OCI-LY7 (cell line): ENCODE measurements around the gene PTPRB. TPM values are rescaled to one million over a fixed set of nuclear protein-coding genes. Genes with fewer than 3 reads are reported as not detected.

Experiments
- BruUV-seq: library from RNA; stranded (reverse); fragments of 400-500 nt; replicated peaks from 2 replicates; lab custom pipeline; 2021; lab: Mats Ljungman, UMichigan
- CTCF ChIA-PET: fragments of 300-600 bp; sonication (Branson Sonifier 250); formaldehyde crosslinking; loops from one replicate; lab custom pipeline; 2022; ENCODE audit warnings: antibody characterized with exemption; ENCODE audit not compliant: unreplicated experiment; lab: Charles Lee
- POLR2A ChIA-PET: fragments of 300-600 bp; sonication (Branson Sonifier 250); formaldehyde crosslinking; loops from one replicate; lab custom pipeline; 2022; ENCODE audit warnings: antibody characterized with exemption; lab: Charles Lee
- DNase-seq: peaks from one replicate; pipeline ENCODE4 v3.0.0-alpha.2; 2015; ENCODE audit warnings: low spot score
- H2AFZ ChIP-seq: fragments of 200-600 bp; sonication (generic), shearing (Covaris generic); 2 replicates; pipeline ENCODE4 v1.6.1; 2014; ENCODE audit warnings: mild to moderate bottlenecking, antibody characterized with exemption, low read length, moderate library complexity
- H3K27ac ChIP-seq: fragments of 200-600 bp; sonication (generic); 2 replicates; pipeline ENCODE4 v1.5.1; 2014; ENCODE audit warnings: mixed run types, low read depth, mild to moderate bottlenecking, moderate library complexity, low read length, inconsistent platforms; ENCODE audit not compliant: poor library complexity, severe bottlenecking
- H3K36me3 ChIP-seq: fragments of 200-600 bp; sonication (generic); 2 replicates; pipeline ENCODE4 v1.6.1; 2014; ENCODE audit warnings: mild to moderate bottlenecking, antibody characterized with exemption, low read length, moderate library complexity, mixed read lengths; ENCODE audit not compliant: insufficient read depth
- H3K4me1 ChIP-seq: fragments of 200-600 bp; sonication (generic); 2 replicates; pipeline ENCODE4 v1.5.1; 2014; ENCODE audit warnings: mild to moderate bottlenecking, low read length; ENCODE audit not compliant: insufficient read depth, poor library complexity, severe bottlenecking
- H3K4me2 ChIP-seq: fragments of 200-600 bp; sonication (generic); 2 replicates; pipeline ENCODE4 v1.6.1; 2014; ENCODE audit warnings: mild to moderate bottlenecking, low read length
- H3K4me3 ChIP-seq: fragments of 200-600 bp; sonication (generic); 2 replicates; pipeline ENCODE4 v1.5.1; 2014; ENCODE audit warnings: mild to moderate bottlenecking, low read depth, low read length; ENCODE audit not compliant: poor library complexity, severe bottlenecking
- H3K79me2 ChIP-seq: fragments of 200-600 bp; sonication (generic); 2 replicates; pipeline ENCODE4 v1.6.1; 2016; ENCODE audit warnings: low read depth, mild to moderate bottlenecking, low read length, moderate library complexity, mixed read lengths; ENCODE audit not compliant: insufficient read depth
- H3K9me2 ChIP-seq: fragments of 200-600 bp; sonication (generic); 2 replicates; pipeline ENCODE4 v1.6.1; 2016; ENCODE audit warnings: mild to moderate bottlenecking, low read length, mixed read lengths; ENCODE audit not compliant: insufficient read depth
- H3K9me3 ChIP-seq: fragments of 200-600 bp; sonication (generic); 2 replicates; pipeline ENCODE4 v1.6.1; 2014; ENCODE audit warnings: mild to moderate bottlenecking, mixed run types, low read length, mixed read lengths
- H4K20me1 ChIP-seq: fragments of 200-600 bp; sonication (generic); 2 replicates; pipeline ENCODE4 v1.6.1; 2014; ENCODE audit warnings: mild to moderate bottlenecking, antibody characterized with exemption, low read length, moderate library complexity, mixed read lengths; ENCODE audit not compliant: insufficient read depth
- EZH2phosphoT487 ChIP-seq: fragments of 200-600 bp; sonication (generic); IDR thresholded peaks from 2 replicates; pipeline ENCODE4 v1.6.1; 2018; ENCODE audit warnings: low read depth, borderline replicate concordance, mild to moderate bottlenecking, mixed run types, antibody characterized with exemption, low read length, moderate library complexity, mixed read lengths
- intact Hi-C: fragments of 100-400 bp; cut with micrococcal nuclease; formaldehyde crosslinking; loops from one replicate; pipeline ENCODE4 v1.10.0; 2022; ENCODE audit not compliant: unreplicated experiment
- total RNA-seq, 2 experiments: library from RNA; depleted of rRNA in 1 of 2; stranded (reverse); fragments of >200 nt in 1 of 2; shearing (Covaris generic) in 1 of 2; gene quantifications; 2 replicates each; pipeline ENCODE4 v1.2.3, GENCODE V29; 2014 to 2022
- TF ChIP-seq, protein P1 (sequence below): fragments of 200-600 bp; sonication (generic); conservative IDR thresholded peaks from 2 replicates; pipeline ENCODE4 v1.5.1; 2014; ENCODE audit warnings: mild to moderate bottlenecking, antibody characterized with exemption, low read length, moderate library complexity, mixed read lengths

Gene PTPRB
- total RNA-seq, 2 experiments from 2014 or later: not detected

DNA sequence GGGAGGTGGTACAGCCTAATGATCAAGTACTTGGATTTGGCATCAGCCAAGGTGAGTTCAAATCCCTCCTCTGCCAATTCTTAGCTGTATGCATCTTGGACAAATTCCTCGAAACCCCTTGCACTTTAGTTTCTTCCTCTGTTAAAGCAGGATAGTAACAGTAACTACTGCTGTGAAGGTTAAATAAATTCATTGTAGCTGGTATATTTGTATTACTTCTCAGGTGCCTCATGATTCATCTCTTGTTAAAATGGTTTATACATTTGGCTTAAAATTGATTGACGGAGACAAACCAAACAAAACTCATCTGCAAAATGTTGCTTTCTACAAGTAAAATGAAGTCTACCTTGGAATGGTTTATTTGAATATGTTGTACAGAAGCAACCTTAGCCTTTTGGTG is 2.3 kb upstream of the PTPRB start:
- intact Hi-C loops: no loop called here
- H3K4me3 ChIP-seq: no peak overlapping the region
- BruUV-seq: no TSS peak
- H3K79me2 ChIP-seq: no peaks in the 10 kb centered on the region
- H3K9me3 ChIP-seq: no peaks in the 10 kb centered on the region
- H3K4me1 ChIP-seq: no peaks in the 10 kb centered on the region
- no peak for TF ChIP-seq EZH2phosphoT487
- TF ChIP-seq, protein P1, sequence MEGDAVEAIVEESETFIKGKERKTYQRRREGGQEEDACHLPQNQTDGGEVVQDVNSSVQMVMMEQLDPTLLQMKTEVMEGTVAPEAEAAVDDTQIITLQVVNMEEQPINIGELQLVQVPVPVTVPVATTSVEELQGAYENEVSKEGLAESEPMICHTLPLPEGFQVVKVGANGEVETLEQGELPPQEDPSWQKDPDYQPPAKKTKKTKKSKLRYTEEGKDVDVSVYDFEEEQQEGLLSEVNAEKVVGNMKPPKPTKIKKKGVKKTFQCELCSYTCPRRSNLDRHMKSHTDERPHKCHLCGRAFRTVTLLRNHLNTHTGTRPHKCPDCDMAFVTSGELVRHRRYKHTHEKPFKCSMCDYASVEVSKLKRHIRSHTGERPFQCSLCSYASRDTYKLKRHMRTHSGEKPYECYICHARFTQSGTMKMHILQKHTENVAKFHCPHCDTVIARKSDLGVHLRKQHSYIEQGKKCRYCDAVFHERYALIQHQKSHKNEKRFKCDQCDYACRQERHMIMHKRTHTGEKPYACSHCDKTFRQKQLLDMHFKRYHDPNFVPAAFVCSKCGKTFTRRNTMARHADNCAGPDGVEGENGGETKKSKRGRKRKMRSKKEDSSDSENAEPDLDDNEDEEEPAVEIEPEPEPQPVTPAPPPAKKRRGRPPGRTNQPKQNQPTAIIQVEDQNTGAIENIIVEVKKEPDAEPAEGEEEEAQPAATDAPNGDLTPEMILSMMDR: no peak
- no peaks in the 10 kb centered on the region for H3K9me2 ChIP-seq
- POLR2A ChIA-PET: no interaction called here
- no peaks in the 10 kb centered on the region for H4K20me1 ChIP-seq
- no peak overlapping the region for H2AFZ ChIP-seq
- CTCF ChIA-PET: no interaction called here
- H3K36me3 ChIP-seq: no peaks in the 10 kb centered on the region
- no peak for DNase-seq
- no peak overlapping the region for H3K4me2 ChIP-seq
- H3K27ac ChIP-seq: no peak overlapping the region

- Histone ChIP-seq H3K9me3 (no peaks in the 10 kb centered on the region), H4K20me1 (no peaks in the 10 kb centered on the region), H3K4me2 (no peak overlapping the region), H3K9me2 (no peaks in the 10 kb centered on the region), H3K4me3 (no peak overlapping the region), H3K36me3 (no peaks in the 10 kb centered on the region), H3K4me1 (no peaks in the 10 kb centered on the region), H3K27ac (no peak overlapping the region), H3K79me2 (no peaks in the 10 kb centered on the region), H2AFZ (no peak overlapping the region)
- DNase-seq: no peak
- TF ChIP-seq, protein P1: no peak
- no peak for TF ChIP-seq EZH2phosphoT487
- intact Hi-C loops: no loop called here
- POLR2A ChIA-PET: no interaction called here
- no TSS peak for BruUV-seq
- CTCF ChIA-PET: no interaction called here
These were observed 1.6 kb upstream of the PTPRB start for GRCh38 chr12:70638639-70639360.

- Histone ChIP-seq H4K20me1 (no peaks in the 10 kb centered on the region), H2AFZ (no peak overlapping the region), H3K79me2 (no peaks in the 10 kb centered on the region), H3K4me1 (no peaks in the 10 kb centered on the region), H3K4me2 (no peak overlapping the region), H3K36me3 (no peaks in the 10 kb centered on the region), H3K9me2 (no peaks in the 10 kb centered on the region), H3K27ac (no peak overlapping the region), H3K4me3 (no peak overlapping the region), H3K9me3 (no peaks in the 10 kb centered on the region)
- POLR2A ChIA-PET: interaction anchor here (0.5 to 1.5 kb wide), 4 partner anchors 15 to 759 kb away, joined by 3 to 4 read pairs (median 4); no protein-coding TSS in a partner anchor
- BruUV-seq: no TSS peak
- DNase-seq: no peak
- TF ChIP-seq EZH2phosphoT487: no peak
- TF ChIP-seq, protein P1: no peak
- CTCF ChIA-PET: interaction anchor here (0.6 kb wide), 1 partner anchor 45 kb away, joined by 3 read pairs; no protein-coding TSS in a partner anchor
- intact Hi-C loops: no loop called here
These were observed 1.5 kb downstream of the PTPRB start for GRCh38 chr12:70635755-70636154.
